ENCODE results near the gene MORF4L1.

Gene MORF4L1

DNA sequence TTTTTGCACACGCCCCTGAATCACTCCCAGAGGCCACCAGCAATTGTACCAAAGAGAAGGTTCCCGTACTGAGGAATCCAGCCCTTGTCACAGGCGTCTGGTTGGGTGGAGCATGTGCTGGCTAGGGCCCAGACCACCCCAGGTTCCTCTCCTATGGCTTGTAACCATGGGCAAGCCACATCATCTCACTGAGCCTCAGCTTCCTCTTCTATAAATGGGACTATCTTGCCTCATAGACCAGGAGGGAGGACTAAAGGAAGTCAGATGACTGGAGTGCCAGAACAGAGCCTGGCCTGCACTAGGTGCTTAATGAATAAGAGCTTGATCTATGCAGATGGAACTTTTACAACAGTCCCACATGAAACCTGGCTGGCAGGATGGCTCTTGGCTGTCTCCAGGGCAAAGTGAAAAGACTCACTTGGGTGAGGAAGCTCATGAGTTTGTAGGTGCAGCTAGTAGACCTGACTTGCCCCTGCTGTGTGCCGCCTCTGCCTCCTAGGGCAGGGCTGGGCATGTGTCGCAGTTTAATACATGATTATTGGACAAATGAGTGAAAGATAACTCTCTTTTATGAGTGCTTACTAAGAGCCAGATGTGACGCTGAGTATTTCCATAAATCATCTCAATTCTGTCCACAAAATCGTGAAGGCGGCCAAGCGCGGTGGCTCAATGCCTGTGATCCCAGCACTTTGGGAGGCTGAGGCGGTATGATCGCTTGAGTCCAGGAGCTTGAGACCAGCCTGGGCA lies 42.8 kb downstream of the MORF4L1 start:
- DNase-seq (ENCODE audit: low read depth): peak; percentile 56
- no peak for TF ChIP-seq CTCF (conservative IDR thresholded peaks at IDR 0.05; ENCODE audit: low read length)
- no peak overlapping the region for H3K4me3 ChIP-seq (ENCODE audit: low read length)

DNA sequence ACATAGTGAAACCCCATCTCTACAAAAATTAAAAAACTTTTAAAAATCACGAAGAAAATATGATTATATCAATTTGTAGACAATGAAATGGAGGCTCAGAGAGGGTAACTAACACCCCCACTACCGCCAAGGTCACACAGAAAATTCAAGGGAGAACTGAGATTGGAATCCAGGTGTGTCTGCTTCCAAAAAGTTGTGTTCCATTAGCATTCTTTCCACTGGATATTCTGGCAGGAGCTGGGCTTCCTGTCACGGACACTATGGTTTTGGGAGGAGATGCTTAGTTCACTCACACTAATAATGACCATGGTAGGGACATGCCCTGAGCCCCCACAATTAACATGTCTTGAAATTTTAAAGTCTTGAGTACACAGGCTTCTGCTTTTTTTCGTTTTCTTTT lies 43.4 kb downstream of the MORF4L1 start:
- no peak for DNase-seq (ENCODE audit: low read depth)
- H3K4me3 ChIP-seq (ENCODE audit: low read length): no peak overlapping the region
- no peak for TF ChIP-seq CTCF (conservative IDR thresholded peaks at IDR 0.05; ENCODE audit: low read length)

DNA sequence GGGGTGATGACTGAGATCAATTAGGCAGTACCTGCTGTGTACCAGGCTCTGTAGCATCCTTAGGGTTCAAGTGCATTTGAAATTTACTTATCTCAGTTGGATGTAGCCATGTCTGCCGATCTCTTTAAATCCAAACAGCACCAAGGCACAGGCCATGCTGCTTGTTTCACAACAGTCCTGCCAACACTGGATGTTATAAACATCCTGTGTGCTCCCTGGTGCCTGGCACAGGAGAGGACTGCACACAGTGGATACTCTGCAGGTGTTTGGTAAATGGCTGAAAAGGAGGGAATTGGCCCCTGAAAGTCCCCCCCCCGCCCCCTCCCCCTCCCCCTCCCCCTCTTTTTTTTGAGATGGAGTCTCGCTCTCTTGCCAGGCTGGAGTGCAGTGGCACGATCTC lies 45.2 kb downstream of the MORF4L1 start:
- TF ChIP-seq CTCF (conservative IDR thresholded peaks at IDR 0.05; ENCODE audit: low read length): no peak
- no peak for DNase-seq (ENCODE audit: low read depth)

GRCh38 chr15:78921517-78921916 lies 48.8 kb downstream of the MORF4L1 start:
- no peak overlapping the region for H3K4me3 ChIP-seq (ENCODE audit: low read length)
- no peak for DNase-seq (ENCODE audit: low read depth)
- no peak for TF ChIP-seq CTCF (conservative IDR thresholded peaks at IDR 0.05; ENCODE audit: low read length)

More for the DNA sequence above, 45.2 kb downstream of the MORF4L1 start:
- no peak overlapping the region for H3K4me3 ChIP-seq (ENCODE audit: low read length)

GRCh38 chr15:78921940-78922339 lies 49.2 kb downstream of the MORF4L1 start:
- no peak overlapping the region for H3K4me3 ChIP-seq (ENCODE audit: low read length)
- TF ChIP-seq CTCF (conservative IDR thresholded peaks at IDR 0.05; ENCODE audit: low read length): no peak
- DNase-seq (ENCODE audit: low read depth): no peak

- TF ChIP-seq CTCF (conservative IDR thresholded peaks at IDR 0.05; ENCODE audit: low read length): no peak
- no peak for DNase-seq (ENCODE audit: low read depth)
- H3K4me3 ChIP-seq (ENCODE audit: low read length): no peak overlapping the region
Observed at GRCh38 chr15:78922527-78922926, 49.8 kb downstream of the MORF4L1 start.

DNA sequence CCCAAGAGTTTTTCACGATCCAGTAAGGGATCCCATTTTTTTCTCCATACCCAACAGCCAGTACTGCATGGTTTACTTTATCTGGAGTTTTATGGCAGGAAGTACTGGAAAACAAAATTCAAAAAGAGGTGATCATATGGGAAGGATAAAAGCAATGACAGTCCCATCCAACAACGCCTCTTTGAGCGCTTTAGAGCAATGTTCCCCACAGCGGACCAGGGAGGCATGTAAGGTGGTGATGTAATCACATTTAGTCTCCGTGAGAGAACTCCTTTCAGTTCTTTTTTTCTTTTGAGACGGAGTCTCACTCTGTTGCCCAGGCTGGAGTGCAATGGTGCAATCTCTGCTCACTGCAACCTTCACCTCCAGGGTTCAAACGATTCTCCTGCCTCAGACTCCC lies 50.3 kb downstream of the MORF4L1 start:
- no peak overlapping the region for H3K4me3 ChIP-seq (ENCODE audit: low read length)
- DNase-seq (ENCODE audit: low read depth): no peak
- no peak for TF ChIP-seq CTCF (conservative IDR thresholded peaks at IDR 0.05; ENCODE audit: low read length)
